Activated CD8-positive, alpha-beta T cell treated with anti-CD3 and anti-CD28 coated beads for 36 hours (primary cell): ENCODE results near the gene COG4. TPM values are rescaled to one million over a fixed set of nuclear protein-coding genes. Genes with fewer than 3 reads are reported as not detected.
A peak's percentile ranks its signal among the peaks of the same experiment; 100 is the strongest.

Experiments
- ATAC-seq: fragments of 200-7000 bp; cut with Tn5 transposase; one replicate; pipeline ENCODE4 v1.10.0; 2021; ENCODE audit warnings: mild to moderate bottlenecking, moderate library complexity
- CTCF ChIA-PET: fragments of 350-600 bp; sonication (Branson Sonifier 250); formaldehyde crosslinking; loops from one replicate; lab custom pipeline; 2021; ENCODE audit warnings: antibody characterized with exemption; lab: Charles Lee
- POLR2A ChIA-PET: fragments of 350-600 bp; sonication (Branson Sonifier 250); formaldehyde crosslinking; loops from one replicate; lab custom pipeline; 2021; ENCODE audit warnings: antibody characterized with exemption; lab: Charles Lee
- DNase-seq: peaks from one replicate; pipeline ENCODE4 v3.0.0-alpha.2; 2020
- H3K27ac Mint-ChIP-seq: one replicate; pipeline ENCODE4 v1.8.0; 2021; ENCODE audit warnings: mild to moderate bottlenecking, mixed read lengths
- H3K27me3 Mint-ChIP-seq: one replicate; pipeline ENCODE4 v1.8.0; 2021; ENCODE audit warnings: mixed read lengths
- H3K36me3 Mint-ChIP-seq: one replicate; pipeline ENCODE4 v1.8.0; 2021; ENCODE audit warnings: low read depth, mixed read lengths
- H3K4me1 Mint-ChIP-seq: one replicate; pipeline ENCODE4 v1.8.0; 2021; ENCODE audit warnings: low read depth, mixed read lengths
- H3K4me3 Mint-ChIP-seq: one replicate; pipeline ENCODE4 v1.8.0; 2021; ENCODE audit warnings: mild to moderate bottlenecking, moderate library complexity, mixed read lengths
- H3K9me3 Mint-ChIP-seq: one replicate; pipeline ENCODE4 v1.8.0; 2021; ENCODE audit warnings: mixed read lengths
- CTCF ChIP-seq: fragments of 200-600 bp; IDR thresholded peaks from one replicate; pipeline ENCODE4 v1.8.0; 2022; ENCODE audit warnings: antibody characterized with exemption, mild to moderate bottlenecking
- intact Hi-C: fragments of 100-400 bp; cut with micrococcal nuclease; formaldehyde crosslinking; loops from one replicate; pipeline ENCODE4 v1.10.0; 2022
- total RNA-seq, 2 experiments: library from RNA; stranded (reverse); gene quantifications; one replicate each; pipeline ENCODE4 v1.2.3, GENCODE V29; 2021

The COG4 gene
- total RNA-seq, 2 experiments from 2014 or later = 38.0 to 39.0 TPM

- Mint-ChIP-seq H3K4me3 (no peak overlapping the region), H3K36me3 (peaks cover 10% of the 10 kb centered on the region), H3K9me3 (no peaks in the 10 kb centered on the region), H3K4me1 (peaks cover 78% of the 10 kb centered on the region), H3K27ac (peak overlapping the region; percentile 47), H3K27me3 (no peaks in the 10 kb centered on the region)
- ATAC-seq (no peak), DNase-seq (no peak)
- intact Hi-C loops = no loop called here
- ChIA-PET POLR2A (interaction anchor here (1.0 to 1.1 kb wide), 2 partner anchors 9 to 13 kb away, joined by 3 to 4 read pairs; no protein-coding TSS in a partner anchor), CTCF (interaction anchor here (0.7 to 1.3 kb wide), 3 partner anchors 21 to 37 kb away, joined by 3 to 5 read pairs (median 3); partner anchors contain the start of gene FCSK)
- TF ChIP-seq CTCF = no peak
Observed at GRCh38 chr16:70432356-70432722, 91.0 kb downstream of the COG4 start.

GRCh38 chr16:70430667-70431536 is 92.5 kb downstream of the COG4 start:
- no peak for TF ChIP-seq CTCF
- H3K27ac Mint-ChIP-seq = peak overlapping the region; percentile 86
- DNase-seq (peak; percentile 76), ATAC-seq (peak; percentile 69)
- ChIA-PET CTCF (no interaction called here), POLR2A (interaction anchor here (1.1 to 1.5 kb wide), 3 partner anchors 10 to 53 kb away, joined by 3 to 7 read pairs (median 3); no protein-coding TSS in a partner anchor)
- peak overlapping the region; percentile 53 for H3K4me3 Mint-ChIP-seq
- intact Hi-C loops = no loop called here
- peaks cover 11% of the 10 kb centered on the region for H3K36me3 Mint-ChIP-seq
- H3K4me1 Mint-ChIP-seq = peaks cover 69% of the 10 kb centered on the region
- H3K9me3 Mint-ChIP-seq = no peaks in the 10 kb centered on the region
- H3K27me3 Mint-ChIP-seq = no peaks in the 10 kb centered on the region

Other genes with a start within 250 kb of the COG4 start
- gene AARS1, start 234.0 kb downstream of the COG4 start, total RNA-seq = 100 to 1,000 TPM; 160 to 162 TPM
- 10 to 100 TPM; 34.8 to 42.2 TPM for gene DDX19B, start 224.4 kb downstream of the COG4 start, total RNA-seq
- 10 to 100 TPM; 45.5 to 47.2 TPM for gene DDX19A, start 176.7 kb downstream of the COG4 start, total RNA-seq
- gene ST3GAL2, start 84.5 kb downstream of the COG4 start, total RNA-seq = 10 to 100 TPM; 13.2 to 19.0 TPM
- gene FCSK, start 69.0 kb downstream of the COG4 start, total RNA-seq = 10 to 100 TPM; 11.0 to 11.1 TPM
- gene SF3B3, start 262 bp upstream of the COG4 start, total RNA-seq = 100 to 1,000 TPM; 543 to 552 TPM
- not detected for gene IL34, start 123.0 kb upstream of the COG4 start, total RNA-seq
- gene MTSS2, start 162.5 kb upstream of the COG4 start, total RNA-seq = 1 to 10 TPM; 4.4 to 4.6 TPM